Measurements from ENCODE around the gene ERBB3. TPM values are rescaled to one million over a fixed set of nuclear protein-coding genes. Genes with fewer than 3 reads are reported as not detected.

The ERBB3 gene
- total and polyA plus RNA-seq, 2 experiments from 2014 or later = 56.1 to 104 TPM

DNA sequence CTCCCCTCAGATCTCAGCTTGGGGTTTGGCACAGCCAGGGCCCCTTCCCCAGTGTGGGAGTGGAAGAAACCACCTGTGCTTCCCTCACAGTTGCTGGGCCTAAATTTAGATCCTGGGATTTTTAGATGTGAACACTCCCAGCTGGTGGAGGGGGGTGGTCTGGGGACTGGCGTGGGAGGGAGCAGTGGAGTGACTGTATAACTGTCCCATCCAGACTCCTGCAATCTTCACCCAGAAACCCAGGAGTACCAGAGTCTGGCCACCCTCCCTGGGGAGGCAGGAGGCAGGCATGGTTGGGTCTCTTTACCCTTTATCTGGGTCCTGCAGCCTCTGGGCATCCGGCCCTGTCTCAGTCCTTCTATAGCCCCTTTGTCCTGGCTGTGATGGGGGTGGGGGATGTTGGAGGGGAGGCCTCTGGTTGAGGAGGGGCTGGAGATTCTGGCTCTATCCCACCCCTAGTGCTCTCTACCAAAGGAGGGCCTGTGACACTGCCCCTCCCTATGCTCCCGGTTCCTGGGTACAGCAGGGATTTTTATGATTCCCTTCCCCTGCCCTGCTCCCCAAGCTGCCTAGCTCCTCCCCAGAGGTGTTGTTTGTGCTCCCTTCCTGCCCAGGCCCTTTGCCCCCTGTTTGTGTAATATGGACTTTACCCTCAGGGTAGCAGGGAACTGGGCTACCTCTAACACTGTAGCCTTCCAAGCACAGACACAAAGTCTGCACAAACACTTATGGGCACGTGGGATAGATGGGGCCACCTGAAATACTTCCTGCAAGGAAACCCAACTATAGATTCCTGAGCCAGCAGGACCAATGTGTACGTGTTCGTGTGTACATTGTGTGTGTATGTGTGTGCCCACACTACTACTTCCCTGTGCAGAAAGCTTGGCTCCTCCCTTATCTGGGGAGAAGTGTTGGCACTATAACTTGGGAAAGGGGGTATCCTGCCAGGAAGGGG is 1.7 kb downstream of the ERBB3 start:
- WGBS (ENCODE audit: low lambda C conversion rate, missing lambda C conversion rate) = 44% methylated on average over 6 of the region's 6 CpGs
- no peaks in the 10 kb centered on the region for H3K9me3 ChIP-seq (ENCODE audit: low read depth)
- H3K27ac ChIP-seq = peak overlapping the region; percentile 99
- H2AFZ ChIP-seq = no peak overlapping the region
- DNase-seq (ENCODE audit: low spot score) = peak; percentile 85
- peak overlapping the region; percentile 86 for H3K4me2 ChIP-seq
- no peaks in the 10 kb centered on the region for H3K27me3 ChIP-seq
- H3K4me1 ChIP-seq (ENCODE audit: insufficient read depth) = peaks cover 7% of the 10 kb centered on the region
- no peak for TF ChIP-seq EZH2 (IDR thresholded peaks at IDR 0.05; ENCODE audit: borderline replicate concordance)
- TF ChIP-seq, protein P1, sequence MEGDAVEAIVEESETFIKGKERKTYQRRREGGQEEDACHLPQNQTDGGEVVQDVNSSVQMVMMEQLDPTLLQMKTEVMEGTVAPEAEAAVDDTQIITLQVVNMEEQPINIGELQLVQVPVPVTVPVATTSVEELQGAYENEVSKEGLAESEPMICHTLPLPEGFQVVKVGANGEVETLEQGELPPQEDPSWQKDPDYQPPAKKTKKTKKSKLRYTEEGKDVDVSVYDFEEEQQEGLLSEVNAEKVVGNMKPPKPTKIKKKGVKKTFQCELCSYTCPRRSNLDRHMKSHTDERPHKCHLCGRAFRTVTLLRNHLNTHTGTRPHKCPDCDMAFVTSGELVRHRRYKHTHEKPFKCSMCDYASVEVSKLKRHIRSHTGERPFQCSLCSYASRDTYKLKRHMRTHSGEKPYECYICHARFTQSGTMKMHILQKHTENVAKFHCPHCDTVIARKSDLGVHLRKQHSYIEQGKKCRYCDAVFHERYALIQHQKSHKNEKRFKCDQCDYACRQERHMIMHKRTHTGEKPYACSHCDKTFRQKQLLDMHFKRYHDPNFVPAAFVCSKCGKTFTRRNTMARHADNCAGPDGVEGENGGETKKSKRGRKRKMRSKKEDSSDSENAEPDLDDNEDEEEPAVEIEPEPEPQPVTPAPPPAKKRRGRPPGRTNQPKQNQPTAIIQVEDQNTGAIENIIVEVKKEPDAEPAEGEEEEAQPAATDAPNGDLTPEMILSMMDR (IDR thresholded peaks at IDR 0.05; ENCODE audit: poor library complexity) = no peak
- no peak for TF ChIP-seq EZH2phosphoT487 (IDR thresholded peaks at IDR 0.05; ENCODE audit: low read depth, severe bottlenecking, unreplicated experiment)
- no peaks in the 10 kb centered on the region for H3K9me2 ChIP-seq (replicated peaks; ENCODE audit: insufficient read depth)
- H3K79me2 ChIP-seq = peaks cover 38% of the 10 kb centered on the region
- no peaks in the 10 kb centered on the region for H3K36me3 ChIP-seq (replicated peaks; ENCODE audit: insufficient read depth, low read depth)
- no peaks in the 10 kb centered on the region for H4K20me1 ChIP-seq (ENCODE audit: insufficient read depth, poor library complexity, severe bottlenecking)
- peak overlapping the region; percentile 52 for H3K4me3 ChIP-seq

DNA sequence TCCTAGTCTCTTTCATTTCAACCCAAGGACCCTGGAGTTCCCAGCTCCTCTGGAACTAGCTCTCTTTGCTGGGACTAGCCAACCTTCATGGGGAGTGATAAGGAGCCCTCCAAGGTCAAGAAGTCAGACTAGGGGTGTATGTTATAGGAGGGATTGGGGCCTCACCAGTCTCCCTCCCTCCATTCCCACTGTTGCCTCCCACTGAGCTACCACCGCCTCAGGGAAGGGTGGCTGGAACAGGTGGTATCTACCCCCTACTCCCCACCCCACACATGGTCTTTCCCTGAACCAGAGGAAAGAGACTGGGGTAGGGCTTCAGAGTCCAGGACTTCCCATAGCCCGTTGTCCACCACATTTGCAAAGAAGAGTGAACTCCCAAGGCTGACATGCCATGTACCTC is 2.4 kb downstream of the ERBB3 start:
- Histone ChIP-seq H3K9me3 (ENCODE audit: low read depth) (no peaks in the 10 kb centered on the region), H3K9me2 (replicated peaks; ENCODE audit: insufficient read depth) (no peaks in the 10 kb centered on the region), H3K27ac (peak overlapping the region; percentile 95), H4K20me1 (ENCODE audit: insufficient read depth, poor library complexity, severe bottlenecking) (no peaks in the 10 kb centered on the region), H3K79me2 (peaks cover 38% of the 10 kb centered on the region), H3K4me2 (peak overlapping the region; percentile 86), H3K36me3 (replicated peaks; ENCODE audit: insufficient read depth, low read depth) (no peaks in the 10 kb centered on the region), H3K4me3 (no peak overlapping the region), H3K4me1 (ENCODE audit: insufficient read depth) (peaks cover 7% of the 10 kb centered on the region), H3K27me3 (no peaks in the 10 kb centered on the region), H2AFZ (no peak overlapping the region)
- no peak for DNase-seq (ENCODE audit: low spot score)
- WGBS (ENCODE audit: low lambda C conversion rate, missing lambda C conversion rate) = 72% methylated on average over 2 of the region's 2 CpGs
- TF ChIP-seq EZH2phosphoT487 (IDR thresholded peaks at IDR 0.05; ENCODE audit: low read depth, severe bottlenecking, unreplicated experiment) (no peak), EZH2 (IDR thresholded peaks at IDR 0.05; ENCODE audit: borderline replicate concordance) (no peak)
- TF ChIP-seq, protein P1 (IDR thresholded peaks at IDR 0.05; ENCODE audit: poor library complexity) = no peak

DNA sequence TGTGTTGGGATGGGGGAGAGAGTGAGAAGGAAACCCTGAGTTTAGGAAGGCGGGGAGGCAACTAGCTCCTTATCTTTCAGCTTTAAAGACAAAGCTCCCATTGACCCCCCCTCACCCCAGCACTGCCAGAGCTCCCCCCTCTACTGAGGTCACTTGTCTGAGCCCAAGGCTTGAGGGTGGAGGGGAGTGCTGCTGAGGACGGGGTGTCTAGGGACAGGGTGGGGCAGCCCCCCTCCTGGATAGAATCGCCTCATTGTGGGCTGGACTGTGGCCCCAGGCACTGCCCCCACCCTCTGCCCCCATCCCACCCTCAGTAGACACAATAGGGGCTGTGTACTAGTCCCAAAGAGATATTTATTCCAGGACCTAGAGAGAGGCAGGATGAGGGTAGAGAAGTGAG is 3.0 kb downstream of the ERBB3 start:
- no peak overlapping the region for H3K4me3 ChIP-seq
- H3K27me3 ChIP-seq = no peaks in the 10 kb centered on the region
- peaks cover 38% of the 10 kb centered on the region for H3K79me2 ChIP-seq
- H2AFZ ChIP-seq = no peak overlapping the region
- peaks cover 7% of the 10 kb centered on the region for H3K4me1 ChIP-seq (ENCODE audit: insufficient read depth)
- H3K9me2 ChIP-seq (replicated peaks; ENCODE audit: insufficient read depth) = no peaks in the 10 kb centered on the region
- H3K36me3 ChIP-seq (replicated peaks; ENCODE audit: insufficient read depth, low read depth) = no peaks in the 10 kb centered on the region
- TF ChIP-seq EZH2phosphoT487 (IDR thresholded peaks at IDR 0.05; ENCODE audit: low read depth, severe bottlenecking, unreplicated experiment) = no peak
- TF ChIP-seq EZH2 (IDR thresholded peaks at IDR 0.05; ENCODE audit: borderline replicate concordance) = no peak
- TF ChIP-seq, protein P1 (IDR thresholded peaks at IDR 0.05; ENCODE audit: poor library complexity) = no peak
- no peaks in the 10 kb centered on the region for H3K9me3 ChIP-seq (ENCODE audit: low read depth)
- H3K4me2 ChIP-seq = peak overlapping the region; percentile 86
- no peaks in the 10 kb centered on the region for H4K20me1 ChIP-seq (ENCODE audit: insufficient read depth, poor library complexity, severe bottlenecking)
- peak; percentile 25 for DNase-seq (ENCODE audit: low spot score)
- 57% methylated on average over 1 of the region's 3 CpGs for WGBS (ENCODE audit: low lambda C conversion rate, missing lambda C conversion rate)
- H3K27ac ChIP-seq = peak overlapping the region; percentile 95
